Measurements from ENCODE around the gene MOCOS. TPM values are rescaled to one million over a fixed set of nuclear protein-coding genes. Genes with fewer than 3 reads are reported as not detected.

The MOCOS gene
- total and polyA plus RNA-seq, 2 donors from 2014 or later: 1.1 to 5.8 TPM

DNA sequence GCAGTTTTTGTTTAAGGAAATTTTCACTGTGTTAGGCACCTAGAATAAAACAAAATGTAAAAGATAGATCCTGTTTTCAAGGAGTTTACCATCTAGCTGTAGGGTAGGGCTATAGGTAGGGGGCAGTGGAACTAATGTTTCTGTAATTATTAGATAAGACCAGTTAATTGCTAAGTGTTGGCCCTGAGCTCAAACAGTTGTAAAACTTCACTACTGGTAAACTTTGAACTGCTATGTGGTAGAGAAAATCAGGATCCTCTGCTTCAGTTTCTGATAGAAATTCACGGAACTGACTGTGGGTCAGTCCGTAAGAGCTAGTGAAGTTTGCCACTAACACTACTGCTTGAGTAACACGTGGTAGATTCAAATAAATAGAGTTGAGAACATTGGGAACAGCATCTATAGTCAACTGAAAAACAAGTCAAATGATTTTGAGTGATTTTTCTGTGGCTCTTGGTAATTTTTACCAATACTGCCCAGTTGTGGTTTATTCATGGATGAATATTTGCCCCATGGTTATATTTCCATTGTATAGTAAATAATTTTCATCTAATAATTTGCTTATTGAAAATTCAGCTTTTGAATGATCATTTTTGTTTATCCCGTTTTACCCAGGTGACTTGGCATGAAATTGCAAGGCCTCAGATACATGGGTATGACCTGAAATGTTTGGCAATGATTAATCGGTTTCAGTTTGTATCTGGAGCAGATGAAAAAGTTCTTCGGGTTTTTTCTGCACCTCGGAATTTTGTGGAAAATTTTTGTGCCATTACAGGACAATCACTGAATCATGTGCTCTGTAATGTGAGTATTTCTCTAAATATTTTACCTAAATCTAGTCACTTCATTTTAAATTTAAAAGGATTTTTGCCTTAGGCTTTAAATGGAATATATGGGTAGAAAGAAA lies 31.2 kb upstream of the MOCOS start:
- Histone ChIP-seq H3K27ac (ENCODE audit: low read depth in 2 of 2, low read length in 2 of 2) (no peak overlapping the region), H3K36me3 (ENCODE audit: control insufficient read depth in 2 of 3, insufficient read depth in 3 of 3, low read length in 3 of 3) (peaks cover 9 to 45% (median 29%) of the 10 kb centered on the region in 3 donors), H3K4me3 (ENCODE audit: low read length in 3 of 3) (no peak overlapping the region), H3K9ac (ENCODE audit: low read length in 3 of 3) (no peak overlapping the region), H3K27me3 (ENCODE audit: control insufficient read depth, insufficient read depth, low read length) (no peaks in the 10 kb centered on the region), H3K9me3 (ENCODE audit: control insufficient read depth in 2 of 3, insufficient read depth in 1 of 3, low read length in 3 of 3) (no peaks in the 10 kb centered on the region), H3K4me1 (ENCODE audit: control insufficient read depth in 2 of 3, insufficient read depth in 2 of 3, low read depth in 1 of 3, low read length in 3 of 3) (no peaks in the 10 kb centered on the region)
- no peak for FAIRE-seq
- intact Hi-C loops (cut with DNase I): no loop called here
- TF ChIP-seq, protein P1, sequence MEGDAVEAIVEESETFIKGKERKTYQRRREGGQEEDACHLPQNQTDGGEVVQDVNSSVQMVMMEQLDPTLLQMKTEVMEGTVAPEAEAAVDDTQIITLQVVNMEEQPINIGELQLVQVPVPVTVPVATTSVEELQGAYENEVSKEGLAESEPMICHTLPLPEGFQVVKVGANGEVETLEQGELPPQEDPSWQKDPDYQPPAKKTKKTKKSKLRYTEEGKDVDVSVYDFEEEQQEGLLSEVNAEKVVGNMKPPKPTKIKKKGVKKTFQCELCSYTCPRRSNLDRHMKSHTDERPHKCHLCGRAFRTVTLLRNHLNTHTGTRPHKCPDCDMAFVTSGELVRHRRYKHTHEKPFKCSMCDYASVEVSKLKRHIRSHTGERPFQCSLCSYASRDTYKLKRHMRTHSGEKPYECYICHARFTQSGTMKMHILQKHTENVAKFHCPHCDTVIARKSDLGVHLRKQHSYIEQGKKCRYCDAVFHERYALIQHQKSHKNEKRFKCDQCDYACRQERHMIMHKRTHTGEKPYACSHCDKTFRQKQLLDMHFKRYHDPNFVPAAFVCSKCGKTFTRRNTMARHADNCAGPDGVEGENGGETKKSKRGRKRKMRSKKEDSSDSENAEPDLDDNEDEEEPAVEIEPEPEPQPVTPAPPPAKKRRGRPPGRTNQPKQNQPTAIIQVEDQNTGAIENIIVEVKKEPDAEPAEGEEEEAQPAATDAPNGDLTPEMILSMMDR (IDR thresholded peaks at IDR 0.05; ENCODE audit: borderline replicate concordance, extremely low read depth, insufficient read depth): no peak
- no peak for DNase-seq

- TF ChIP-seq, protein P1 (IDR thresholded peaks at IDR 0.05; ENCODE audit: borderline replicate concordance, extremely low read depth, insufficient read depth): no peak
- DNase-seq: no peak
- no peak for FAIRE-seq
- Histone ChIP-seq H3K36me3 (ENCODE audit: control insufficient read depth in 2 of 3, insufficient read depth in 3 of 3, low read length in 3 of 3) (peaks cover 7 to 44% (median 33%) of the 10 kb centered on the region in 3 donors), H3K27me3 (ENCODE audit: control insufficient read depth, insufficient read depth, low read length) (no peaks in the 10 kb centered on the region), H3K9me3 (ENCODE audit: control insufficient read depth in 2 of 3, insufficient read depth in 1 of 3, low read length in 3 of 3) (no peaks in the 10 kb centered on the region), H3K4me3 (ENCODE audit: low read length in 3 of 3) (no peak overlapping the region), H3K9ac (ENCODE audit: low read length in 3 of 3) (no peak overlapping the region), H3K27ac (ENCODE audit: low read depth in 2 of 2, low read length in 2 of 2) (no peak overlapping the region), H3K4me1 (ENCODE audit: control insufficient read depth in 2 of 3, insufficient read depth in 2 of 3, low read depth in 1 of 3, low read length in 3 of 3) (no peaks in the 10 kb centered on the region)
- intact Hi-C loops (cut with DNase I): no loop called here
Measured at GRCh38 chr18:36157441-36157840, 29.9 kb upstream of the MOCOS start.

DNA sequence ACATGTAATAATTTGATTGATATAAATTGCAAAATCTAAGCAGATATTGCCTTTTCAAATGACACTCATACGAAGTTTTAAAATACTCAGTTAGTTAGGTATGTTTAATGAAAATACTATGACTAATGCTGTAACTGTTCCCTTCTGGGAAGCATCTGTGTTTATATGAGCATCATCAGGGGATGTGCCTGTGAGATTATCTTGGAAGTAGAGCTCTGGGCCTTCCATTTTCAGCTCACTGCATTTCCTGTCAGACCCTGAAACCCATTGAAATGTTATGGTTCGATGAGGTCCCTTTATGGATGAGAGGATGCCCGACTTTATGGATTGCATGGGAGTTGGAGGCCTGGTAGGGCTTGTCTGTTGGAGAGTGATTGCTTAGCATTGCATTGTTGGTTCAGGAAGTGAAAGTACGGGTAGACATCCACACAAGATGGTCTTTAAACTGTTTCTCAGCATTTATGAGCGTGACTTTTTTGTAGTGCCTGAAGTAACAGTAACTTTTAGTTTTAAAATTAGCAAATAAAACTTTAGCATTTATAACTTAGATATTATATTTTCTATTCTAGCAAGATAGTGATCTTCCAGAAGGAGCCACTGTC lies 28.9 kb upstream of the MOCOS start:
- H3K4me3 ChIP-seq (ENCODE audit: low read length in 3 of 3): no peak overlapping the region
- no peak for FAIRE-seq
- H3K9ac ChIP-seq (ENCODE audit: low read length in 3 of 3): no peak overlapping the region
- TF ChIP-seq, protein P1 (IDR thresholded peaks at IDR 0.05; ENCODE audit: borderline replicate concordance, extremely low read depth, insufficient read depth): no peak
- peaks cover 7 to 39% (median 32%) of the 10 kb centered on the region in 3 donors for H3K36me3 ChIP-seq (ENCODE audit: control insufficient read depth in 2 of 3, insufficient read depth in 3 of 3, low read length in 3 of 3)
- H3K4me1 ChIP-seq (ENCODE audit: control insufficient read depth in 2 of 3, insufficient read depth in 2 of 3, low read depth in 1 of 3, low read length in 3 of 3): no peaks in the 10 kb centered on the region
- no peaks in the 10 kb centered on the region for H3K27me3 ChIP-seq (ENCODE audit: control insufficient read depth, insufficient read depth, low read length)
- H3K27ac ChIP-seq (ENCODE audit: low read depth in 2 of 2, low read length in 2 of 2): no peak overlapping the region
- no peak for DNase-seq
- intact Hi-C loops (cut with DNase I): no loop called here
- H3K9me3 ChIP-seq (ENCODE audit: control insufficient read depth in 2 of 3, insufficient read depth in 1 of 3, low read length in 3 of 3): no peaks in the 10 kb centered on the region
